Activated T-cell treated with anti-CD3 and anti-CD28 coated beads, Interleukin-2, amount 50 U/mL, for 72 hours (primary cell): ENCODE measurements around the gene MLANA. TPM values are rescaled to one million over a fixed set of nuclear protein-coding genes. Genes with fewer than 3 reads are reported as not detected.

Source experiments
- ATAC-seq, 2 donors: fragments of 150-1000 bp; cut with Tn5 transposase; replicated peaks in 1 of 2; 2 replicates each; pipeline ENCODE4 v1.10.0; 2021; ENCODE audit warnings: moderate library complexity in 2 of 2, mild to moderate bottlenecking in 1 of 2
- DNase-seq, 2 donors: peaks; one replicate each; pipeline ENCODE4 v3.0.0; 2021 to 2022; ENCODE audit warnings: mixed read lengths in 1 of 2
- H3K27ac Mint-ChIP-seq: one replicate; pipeline ENCODE4 v1.8.0; 2022; ENCODE audit warnings: mild to moderate bottlenecking, moderate library complexity, mixed read lengths
- H3K27me3 Mint-ChIP-seq: one replicate; pipeline ENCODE4 v1.8.0; 2022; ENCODE audit warnings: low read depth, mixed read lengths
- H3K36me3 Mint-ChIP-seq, 2 donors: one replicate each; pipeline ENCODE4 v1.8.0; 2022; ENCODE audit warnings: mixed read lengths in 2 of 2, mild to moderate bottlenecking in 1 of 2; ENCODE audit not compliant: insufficient read depth in 2 of 2
- H3K4me1 Mint-ChIP-seq: one replicate; pipeline ENCODE4 v1.8.0; 2022; ENCODE audit warnings: low read depth, mixed read lengths
- H3K4me3 Mint-ChIP-seq, 2 donors: one replicate each; pipeline ENCODE4 v1.8.0; 2022; ENCODE audit warnings: mild to moderate bottlenecking in 2 of 2, mixed read lengths in 2 of 2, moderate library complexity in 2 of 2
- H3K9me3 Mint-ChIP-seq, 2 donors: one replicate each; pipeline ENCODE4 v1.8.0; 2022; ENCODE audit warnings: mixed read lengths in 2 of 2
- total RNA-seq, 2 donors: library from RNA; stranded (reverse); gene quantifications; one replicate each; pipeline ENCODE4 v1.2.3, GENCODE V29; 2022

Gene MLANA
- total RNA-seq, 2 donors from 2014 or later: not detected

GRCh38 chr9:5922192-5922591, 31.5 kb downstream of the MLANA start:
- Mint-ChIP-seq H3K27ac (peak overlapping the region; percentile 93), H3K27me3 (no peaks in the 10 kb centered on the region), H3K4me1 (peaks cover 14% of the 10 kb centered on the region), H3K9me3 (no peaks in the 10 kb centered on the region), H3K4me3 (peak overlapping the region in 1 of 2 donors; percentile 5), H3K36me3 (peaks cover 13 to 15% of the 10 kb centered on the region in 2 donors)
- ATAC-seq: no peak
- DNase-seq: no peak

GRCh38 chr9:5931657-5932056, 41.0 kb downstream of the MLANA start:
- Mint-ChIP-seq H3K36me3 (no peaks in the 10 kb centered on the region), H3K9me3 (no peaks in the 10 kb centered on the region), H3K27me3 (no peaks in the 10 kb centered on the region), H3K4me3 (no peak overlapping the region), H3K4me1 (no peaks in the 10 kb centered on the region), H3K27ac (no peak overlapping the region)
- no peak for ATAC-seq
- DNase-seq: no peak

- Mint-ChIP-seq H3K9me3 (no peaks in the 10 kb centered on the region), H3K4me1 (no peaks in the 10 kb centered on the region), H3K27me3 (no peaks in the 10 kb centered on the region), H3K27ac (no peak overlapping the region), H3K4me3 (no peak overlapping the region), H3K36me3 (no peaks in the 10 kb centered on the region)
- no peak for DNase-seq
- ATAC-seq: no peak
Measured at GRCh38 chr9:5938449-5938848, 47.8 kb downstream of the MLANA start.

- Mint-ChIP-seq H3K9me3 (no peaks in the 10 kb centered on the region), H3K27ac (no peak overlapping the region), H3K4me1 (no peaks in the 10 kb centered on the region), H3K4me3 (no peak overlapping the region), H3K36me3 (no peaks in the 10 kb centered on the region), H3K27me3 (no peaks in the 10 kb centered on the region)
- DNase-seq (no peak), ATAC-seq (no peak)
Measured at GRCh38 chr9:5939530-5939929, 48.8 kb downstream of the MLANA start.

- Mint-ChIP-seq H3K4me3 (no peak overlapping the region), H3K27ac (no peak overlapping the region), H3K36me3 (no peaks in the 10 kb centered on the region), H3K4me1 (no peaks in the 10 kb centered on the region), H3K9me3 (no peaks in the 10 kb centered on the region), H3K27me3 (no peaks in the 10 kb centered on the region)
- no peak for ATAC-seq
- no peak for DNase-seq
Measured at GRCh38 chr9:5941214-5941613, 50.5 kb downstream of the MLANA start.

GRCh38 chr9:5945112-5945511, 54.4 kb downstream of the MLANA start:
- no peaks in the 10 kb centered on the region for H3K9me3 Mint-ChIP-seq
- no peak overlapping the region for H3K27ac Mint-ChIP-seq
- ATAC-seq: peak; percentile 62 to 84
- H3K36me3 Mint-ChIP-seq: no peaks in the 10 kb centered on the region
- peaks cover 19% of the 10 kb centered on the region for H3K4me1 Mint-ChIP-seq
- peak overlapping the region in 1 of 2 donors; percentile 13 for H3K4me3 Mint-ChIP-seq
- no peaks in the 10 kb centered on the region for H3K27me3 Mint-ChIP-seq
- no peak for DNase-seq

GRCh38 chr9:5947912-5948311, 57.2 kb downstream of the MLANA start:
- no peaks in the 10 kb centered on the region for H3K27me3 Mint-ChIP-seq
- peak overlapping the region in 1 of 2 donors; percentile 54 for H3K4me3 Mint-ChIP-seq
- H3K36me3 Mint-ChIP-seq: no peaks in the 10 kb centered on the region
- no peaks in the 10 kb centered on the region for H3K9me3 Mint-ChIP-seq
- ATAC-seq (peak; percentile 36 to 49), DNase-seq (no peak)
- peak overlapping the region; percentile 84 for H3K27ac Mint-ChIP-seq
- peaks cover 27% of the 10 kb centered on the region for H3K4me1 Mint-ChIP-seq

GRCh38 chr9:5949103-5949699, 58.5 kb downstream of the MLANA start:
- DNase-seq (peak; percentile 3 to 9), ATAC-seq (peak; percentile 44 to 75)
- H3K9me3 Mint-ChIP-seq: no peaks in the 10 kb centered on the region
- H3K27me3 Mint-ChIP-seq: no peaks in the 10 kb centered on the region
- no peaks in the 10 kb centered on the region for H3K36me3 Mint-ChIP-seq
- peak overlapping the region; percentile 57 for H3K27ac Mint-ChIP-seq
- H3K4me3 Mint-ChIP-seq: peak overlapping the region; percentile 8 to 75
- peaks cover 27% of the 10 kb centered on the region for H3K4me1 Mint-ChIP-seq

GRCh38 chr9:5950261-5950660, 59.6 kb downstream of the MLANA start:
- H3K27ac Mint-ChIP-seq: no peak overlapping the region
- no peak overlapping the region for H3K4me3 Mint-ChIP-seq
- H3K36me3 Mint-ChIP-seq: no peaks in the 10 kb centered on the region
- no peaks in the 10 kb centered on the region for H3K9me3 Mint-ChIP-seq
- H3K4me1 Mint-ChIP-seq: peaks cover 27% of the 10 kb centered on the region
- ATAC-seq: no peak
- no peaks in the 10 kb centered on the region for H3K27me3 Mint-ChIP-seq
- no peak for DNase-seq

GRCh38 chr9:5951686-5952211, 61.1 kb downstream of the MLANA start:
- ATAC-seq: no peak

GRCh38 chr9:5953743-5954707, 63.3 kb downstream of the MLANA start:
- ATAC-seq (no peak), DNase-seq (no peak)
- H3K36me3 Mint-ChIP-seq: no peaks in the 10 kb centered on the region
- no peaks in the 10 kb centered on the region for H3K27me3 Mint-ChIP-seq
- peak overlapping the region; percentile 50 for H3K27ac Mint-ChIP-seq
- no peak overlapping the region for H3K4me3 Mint-ChIP-seq
- no peaks in the 10 kb centered on the region for H3K9me3 Mint-ChIP-seq
- peaks cover 15% of the 10 kb centered on the region for H3K4me1 Mint-ChIP-seq

More at GRCh38 chr9:5951686-5952211, 61.1 kb downstream of the MLANA start:
- Mint-ChIP-seq H3K4me3 (no peak overlapping the region), H3K4me1 (peaks cover 27% of the 10 kb centered on the region), H3K9me3 (no peaks in the 10 kb centered on the region), H3K27ac (no peak overlapping the region), H3K36me3 (no peaks in the 10 kb centered on the region), H3K27me3 (no peaks in the 10 kb centered on the region)
- DNase-seq: no peak

- H3K4me3 Mint-ChIP-seq: no peak overlapping the region
- no peak for DNase-seq
- H3K4me1 Mint-ChIP-seq: peaks cover 3% of the 10 kb centered on the region
- no peak overlapping the region for H3K27ac Mint-ChIP-seq
- no peak for ATAC-seq
- H3K9me3 Mint-ChIP-seq: no peaks in the 10 kb centered on the region
- H3K36me3 Mint-ChIP-seq: no peaks in the 10 kb centered on the region
- no peaks in the 10 kb centered on the region for H3K27me3 Mint-ChIP-seq
Measured at GRCh38 chr9:5957166-5957565, 66.5 kb downstream of the MLANA start.

- no peaks in the 10 kb centered on the region for H3K4me1 Mint-ChIP-seq
- H3K9me3 Mint-ChIP-seq: no peaks in the 10 kb centered on the region
- DNase-seq (no peak), ATAC-seq (no peak)
- H3K27ac Mint-ChIP-seq: no peak overlapping the region
- H3K27me3 Mint-ChIP-seq: no peaks in the 10 kb centered on the region
- no peaks in the 10 kb centered on the region for H3K36me3 Mint-ChIP-seq
- H3K4me3 Mint-ChIP-seq: no peak overlapping the region
Measured at GRCh38 chr9:5958273-5958672, 67.6 kb downstream of the MLANA start.
